GM10847 (cell line): ENCODE data around the gene RAB40C.

Source experiments
- POLR2A ChIP-seq: IDR thresholded peaks from 2 replicates; pipeline ENCODE4 v1.6.1; 2011; ENCODE audit not compliant: insufficient read length; ENCODE audit errors: extremely low read depth

RAB40C gene

DNA sequence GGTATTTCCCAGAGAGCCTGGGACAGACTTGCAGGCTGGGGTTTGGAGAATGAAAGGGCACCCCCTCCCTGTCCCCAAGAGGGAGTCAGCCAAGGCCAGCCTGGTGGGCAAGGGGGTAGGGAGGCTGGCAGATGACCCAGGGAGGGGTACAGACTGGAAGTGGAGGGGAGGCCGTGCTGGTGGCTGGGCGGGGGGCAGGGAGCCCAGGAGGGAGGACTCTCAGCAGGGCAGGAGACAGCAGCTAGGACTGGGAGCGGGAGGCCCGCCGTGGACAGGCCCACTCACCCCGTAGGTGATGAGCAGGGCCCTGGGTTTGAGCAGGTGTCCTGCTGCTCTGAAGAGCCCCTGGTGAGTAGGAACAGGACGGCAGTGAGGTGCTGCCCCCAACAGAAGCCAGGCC lies 45.1 kb downstream of the RAB40C start:
- no peak for TF ChIP-seq POLR2A

GRCh38 chr16:635573-636205 lies 45.8 kb downstream of the RAB40C start:
- no peak for TF ChIP-seq POLR2A

- peak; percentile 65 for TF ChIP-seq POLR2A
Measured at GRCh38 chr16:636206-637080, 46.6 kb downstream of the RAB40C start, which contains the start of gene METTL26. METTL26 (minus strand) TSS chr16:636305; CDS start chr16:636290, 15 bp downstream.

DNA sequence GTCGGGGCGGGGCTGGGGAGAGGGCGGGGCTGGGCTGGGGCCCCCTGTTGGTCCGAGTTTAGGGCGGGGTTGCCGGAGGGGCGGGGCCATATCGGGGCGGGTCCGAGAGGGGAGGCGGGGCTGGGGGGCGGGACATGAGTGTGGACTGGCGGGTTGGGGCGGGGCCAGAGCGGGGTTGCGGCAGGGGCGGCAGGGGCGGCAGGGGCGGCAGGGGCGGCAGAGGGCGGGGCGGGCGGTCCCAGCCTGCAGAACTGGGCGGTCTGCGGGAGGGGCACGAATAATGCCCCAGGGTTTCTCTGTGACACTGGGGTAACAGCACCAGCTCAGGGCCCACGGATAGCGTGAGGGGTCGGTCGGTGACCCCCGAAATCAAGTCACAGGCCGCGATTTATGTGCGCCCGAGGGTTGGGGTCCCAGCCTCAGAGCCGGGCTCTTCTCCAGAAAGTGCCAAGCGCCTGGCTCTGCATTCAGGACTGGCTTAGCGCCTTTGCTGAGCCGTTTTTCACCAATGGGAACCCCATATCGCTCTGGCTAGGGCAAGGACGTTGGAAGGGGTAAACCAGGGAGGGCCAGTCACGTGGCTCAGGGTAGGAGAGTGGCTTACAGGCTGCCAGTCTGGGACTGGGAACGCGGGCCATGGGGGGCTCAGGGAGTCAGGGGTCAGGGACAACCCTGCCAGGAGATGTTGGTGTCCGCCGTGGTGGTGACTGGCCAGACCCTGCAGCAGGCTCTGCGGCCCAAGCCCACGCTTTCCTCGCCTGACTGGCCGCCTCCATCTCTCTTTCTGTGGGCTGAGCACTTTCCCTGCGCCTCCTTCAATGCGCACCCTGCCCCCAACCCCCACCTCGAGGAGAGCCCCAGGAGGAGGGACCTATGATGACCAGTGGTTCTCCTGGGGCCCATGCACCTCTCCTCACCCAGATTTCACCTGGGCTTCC lies 47.5 kb downstream of the RAB40C start:
- TF ChIP-seq POLR2A: no peak

GRCh38 chr16:638034-638543 lies 48.2 kb downstream of the RAB40C start:
- TF ChIP-seq POLR2A: no peak

DNA sequence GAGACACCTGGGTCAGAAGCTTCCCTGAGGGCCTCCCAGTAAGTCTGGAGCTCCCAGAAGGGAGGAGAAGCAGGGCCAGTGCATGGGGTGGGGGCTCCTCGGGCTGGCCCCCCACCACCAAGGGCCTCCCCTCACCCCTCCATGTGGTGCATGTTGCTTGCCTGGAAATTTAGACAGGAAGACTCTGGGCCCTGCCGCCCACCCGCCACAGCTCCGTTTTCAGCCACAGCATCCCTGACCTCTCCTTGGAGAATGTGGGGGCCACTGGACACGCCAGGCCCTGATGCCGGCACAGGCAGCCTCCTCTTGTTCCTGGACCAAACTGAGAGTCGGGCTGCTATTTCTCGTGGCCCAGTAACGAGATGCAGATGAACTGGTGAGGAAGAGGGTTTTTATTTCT lies 49.0 kb downstream of the RAB40C start:
- TF ChIP-seq POLR2A: no peak

DNA sequence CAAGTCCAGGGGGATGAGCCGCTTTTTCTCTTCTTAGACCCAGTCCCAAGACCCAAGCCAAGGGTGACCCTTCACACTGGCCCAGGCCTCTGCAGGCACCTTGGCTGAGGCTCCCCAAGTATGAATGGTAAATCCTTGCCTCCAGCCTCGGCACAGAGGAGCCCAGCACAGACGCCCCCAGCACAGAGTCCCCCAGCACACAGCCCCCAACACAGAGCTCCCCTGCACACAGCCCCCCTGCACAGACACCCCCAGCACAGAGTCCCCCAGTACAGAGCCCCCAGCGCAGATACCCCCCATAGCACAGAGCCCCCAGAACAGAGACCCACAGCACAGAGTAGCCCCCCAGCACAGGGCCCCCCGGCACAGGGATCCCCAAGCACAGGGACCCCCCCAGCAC lies 50.7 kb downstream of the RAB40C start:
- no peak for TF ChIP-seq POLR2A

GRCh38 chr16:641326-642188 lies 51.7 kb downstream of the RAB40C start, which contains the start of gene MCRIP2:
MCRIP2 (plus strand) TSS chr16:641828; CDS start chr16:641992, 164 bp downstream.
- peak; percentile 88 for TF ChIP-seq POLR2A

- TF ChIP-seq POLR2A: no peak
Measured at GRCh38 chr16:642189-643049, 52.6 kb downstream of the RAB40C start.

DNA sequence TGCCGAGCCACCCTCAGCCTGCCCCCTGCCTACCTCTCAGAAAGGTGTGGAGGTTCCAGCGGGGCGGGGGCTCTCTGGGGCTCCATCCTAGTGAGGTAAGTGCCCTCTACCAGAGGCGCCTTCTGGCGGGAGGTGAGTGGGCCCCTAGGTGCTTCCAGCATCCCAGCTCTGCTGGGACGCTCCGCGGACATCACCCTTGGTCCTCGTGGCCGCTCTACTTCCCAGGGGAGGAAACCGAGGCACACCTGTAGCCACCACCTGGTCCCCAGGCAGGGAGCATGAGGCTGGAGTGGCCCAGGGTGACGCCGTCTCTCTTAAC lies 53.1 kb downstream of the RAB40C start:
- TF ChIP-seq POLR2A: no peak

DNA sequence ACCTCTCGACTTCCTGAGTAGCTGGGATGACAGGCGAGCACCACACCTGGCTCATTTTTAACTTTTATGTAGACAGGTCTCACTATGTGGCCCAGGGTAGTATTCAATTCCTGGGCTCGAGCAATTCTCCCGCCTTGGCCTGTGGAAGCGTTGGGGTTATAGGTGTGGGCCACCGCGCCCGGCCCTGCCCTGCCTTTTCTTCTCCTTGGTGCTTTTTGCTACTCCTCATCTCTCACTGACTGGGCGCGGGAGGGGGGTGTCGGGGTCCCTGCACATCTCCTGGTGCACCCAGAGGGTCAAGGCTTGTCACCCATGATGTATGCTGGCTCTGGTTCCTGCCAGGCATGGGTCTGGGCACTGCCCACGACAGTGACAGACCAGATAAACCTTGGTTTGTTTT lies 54.7 kb downstream of the RAB40C start:
- TF ChIP-seq POLR2A: no peak

DNA sequence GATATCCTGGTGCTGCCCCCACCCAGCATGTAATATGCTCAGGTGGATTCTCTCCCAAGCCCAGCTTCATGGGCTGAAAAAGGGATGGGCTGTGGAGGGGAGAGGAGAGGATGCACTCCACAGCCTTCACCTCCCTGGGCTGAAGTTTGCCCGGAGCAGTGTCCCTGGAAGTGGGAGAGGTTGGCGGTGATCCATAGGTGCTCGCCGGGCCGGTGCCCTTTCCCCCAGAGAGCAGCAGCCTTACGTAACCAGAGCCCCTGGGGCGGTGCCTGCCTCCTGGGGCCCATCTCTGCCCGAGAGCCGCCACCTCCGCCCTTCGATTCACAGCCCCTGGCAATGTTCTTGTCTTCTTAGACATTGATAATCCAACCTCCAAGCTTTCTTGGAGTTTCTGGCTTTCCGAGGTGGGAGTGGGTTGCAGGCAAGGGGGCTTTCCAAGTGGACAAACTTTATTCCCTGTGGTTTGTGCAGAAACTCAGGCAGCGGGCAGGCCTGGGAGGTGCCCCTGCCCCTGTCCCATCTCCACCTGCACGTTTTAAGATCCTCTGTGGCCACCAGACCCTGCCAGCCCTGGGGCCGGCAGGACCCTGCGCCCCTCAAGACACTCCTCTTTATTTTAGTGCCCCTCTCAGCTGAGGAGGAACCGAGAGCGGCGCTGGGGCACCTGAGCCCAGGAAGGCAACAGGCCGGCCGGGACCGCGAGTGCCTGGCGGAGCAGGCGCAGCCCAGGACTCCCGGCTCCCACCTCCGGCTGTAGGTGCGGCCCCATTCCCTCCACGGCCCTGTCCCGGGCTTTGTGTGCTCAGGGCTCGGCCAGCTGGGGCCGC lies 56.2 kb downstream of the RAB40C start:
- no peak for TF ChIP-seq POLR2A
